ENCODE measurements around the gene RNF125. TPM values are rescaled to one million over a fixed set of nuclear protein-coding genes. Genes with fewer than 3 reads are reported as not detected.
"Not testable (repeated sequence)": the region's sequence is repeated elsewhere in the genome, so short reads cannot be mapped to it uniquely, and the experiment has no call there.

The RNF125 gene
- total RNA-seq, 2 donors from 2014 or later, result 12.0 to 21.3 TPM

GRCh38 chr18:32001141-32001540 lies 17.5 kb upstream of the RNF125 start:
- H3K4me1 Mint-ChIP-seq (ENCODE audit: low read depth in 2 of 2); H3K4me3 Mint-ChIP-seq; H3K27me3 Mint-ChIP-seq; DNase-seq (ENCODE audit: low spot score); H3K36me3 Mint-ChIP-seq; H3K9me3 Mint-ChIP-seq; ATAC-seq: not testable (repeated sequence)
- H3K27ac Mint-ChIP-seq, result peak overlapping the region in 1 of 2 donors; percentile 21

- not testable (repeated sequence) for H3K9me3 Mint-ChIP-seq; H3K4me3 Mint-ChIP-seq; H3K36me3 Mint-ChIP-seq; ATAC-seq; H3K27ac Mint-ChIP-seq; H3K27me3 Mint-ChIP-seq; DNase-seq (ENCODE audit: low spot score); H3K4me1 Mint-ChIP-seq (ENCODE audit: low read depth in 2 of 2)
Observed at GRCh38 chr18:32003822-32004221, 14.8 kb upstream of the RNF125 start.

DNA sequence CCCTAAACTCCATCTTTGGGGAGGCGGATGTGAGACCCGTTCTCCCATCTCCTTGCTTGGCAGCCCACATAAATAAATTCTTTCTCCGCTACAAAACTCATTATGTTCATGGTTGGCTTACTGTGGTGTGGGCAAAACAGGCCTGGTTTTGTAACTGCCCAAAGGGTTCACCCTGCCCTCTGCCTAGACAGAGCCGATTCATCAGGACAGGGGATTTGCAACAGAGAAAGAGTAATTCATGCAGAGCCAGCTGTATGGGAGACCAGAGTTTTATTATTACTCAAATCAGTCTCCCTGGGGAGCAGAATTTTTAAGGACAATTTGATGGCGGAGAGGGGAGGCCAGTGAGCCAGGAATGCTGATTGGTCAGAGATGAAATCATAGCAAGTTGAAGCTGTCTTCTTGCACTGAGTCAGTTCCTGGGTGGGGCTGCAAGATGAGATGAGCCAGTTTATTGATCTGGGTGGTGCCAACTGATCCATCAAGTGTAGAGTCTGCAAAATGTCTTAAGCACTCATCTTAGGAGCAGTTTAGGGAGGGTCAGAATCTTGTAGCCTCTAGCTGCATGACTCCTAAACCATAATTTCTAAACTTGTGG lies 8.4 kb upstream of the RNF125 start:
- ATAC-seq, result no peak
- Mint-ChIP-seq H3K27ac (peak overlapping the region in 1 of 2 donors; percentile 28), H3K4me1 (ENCODE audit: low read depth in 2 of 2) (peaks cover 8 to 9% of the 10 kb centered on the region in 2 donors), H3K36me3 (no peaks in the 10 kb centered on the region), H3K27me3 (no peaks in the 10 kb centered on the region), H3K4me3 (no peak overlapping the region), H3K9me3 (no peaks in the 10 kb centered on the region)
- DNase-seq (ENCODE audit: low spot score), result no peak

DNA sequence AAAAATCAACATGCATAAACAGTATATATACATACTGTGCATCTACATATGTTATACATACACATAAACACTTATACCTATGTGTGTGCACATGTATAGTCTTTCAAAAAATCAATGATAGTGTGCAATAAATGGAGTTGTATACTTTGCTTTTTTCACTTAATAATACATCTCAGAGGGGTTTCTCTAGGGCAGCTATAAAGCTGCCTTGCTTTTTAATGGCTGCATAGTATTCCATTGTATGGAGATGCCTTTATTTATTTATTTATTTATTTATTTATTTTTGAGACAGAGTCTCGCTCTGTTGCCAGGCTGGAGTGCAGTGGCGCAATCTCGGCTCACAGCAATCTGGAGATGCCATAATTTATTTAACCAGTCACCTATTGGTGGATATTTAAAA lies 7.4 kb upstream of the RNF125 start:
- H3K27me3 Mint-ChIP-seq, result no peaks in the 10 kb centered on the region
- ATAC-seq (no peak), DNase-seq (ENCODE audit: low spot score) (no peak)
- peaks cover 12 to 13% of the 10 kb centered on the region in 2 donors for H3K4me1 Mint-ChIP-seq (ENCODE audit: low read depth in 2 of 2)
- no peaks in the 10 kb centered on the region for H3K36me3 Mint-ChIP-seq
- H3K27ac Mint-ChIP-seq, result no peak overlapping the region
- H3K4me3 Mint-ChIP-seq, result no peak overlapping the region
- no peaks in the 10 kb centered on the region for H3K9me3 Mint-ChIP-seq

- peak overlapping the region; percentile 99 for H3K4me3 Mint-ChIP-seq
- no peaks in the 10 kb centered on the region for H3K9me3 Mint-ChIP-seq
- ATAC-seq, result peak; percentile 21 to 37
- H3K36me3 Mint-ChIP-seq, result no peaks in the 10 kb centered on the region
- peak overlapping the region; percentile 76 to 94 for H3K27ac Mint-ChIP-seq
- H3K27me3 Mint-ChIP-seq, result no peaks in the 10 kb centered on the region
- H3K4me1 Mint-ChIP-seq (ENCODE audit: low read depth in 2 of 2), result peaks cover 36% of the 10 kb centered on the region in 2 donors
- peak; percentile 69 for DNase-seq (ENCODE audit: low spot score)
Observed at GRCh38 chr18:32019251-32019948, 775 bp downstream of the RNF125 start.

GRCh38 chr18:32019949-32020625 lies 1.5 kb downstream of the RNF125 start:
- peak; percentile 74 for DNase-seq (ENCODE audit: low spot score)
- Mint-ChIP-seq H3K4me1 (ENCODE audit: low read depth in 2 of 2) (peaks cover 39% of the 10 kb centered on the region in 2 donors), H3K4me3 (peak overlapping the region; percentile 99), H3K27ac (peak overlapping the region; percentile 76 to 94)
- H3K9me3 Mint-ChIP-seq, H3K36me3 Mint-ChIP-seq, H3K27me3 Mint-ChIP-seq: not testable (repeated sequence)
- ATAC-seq, result peak; percentile 42 to 49

DNA sequence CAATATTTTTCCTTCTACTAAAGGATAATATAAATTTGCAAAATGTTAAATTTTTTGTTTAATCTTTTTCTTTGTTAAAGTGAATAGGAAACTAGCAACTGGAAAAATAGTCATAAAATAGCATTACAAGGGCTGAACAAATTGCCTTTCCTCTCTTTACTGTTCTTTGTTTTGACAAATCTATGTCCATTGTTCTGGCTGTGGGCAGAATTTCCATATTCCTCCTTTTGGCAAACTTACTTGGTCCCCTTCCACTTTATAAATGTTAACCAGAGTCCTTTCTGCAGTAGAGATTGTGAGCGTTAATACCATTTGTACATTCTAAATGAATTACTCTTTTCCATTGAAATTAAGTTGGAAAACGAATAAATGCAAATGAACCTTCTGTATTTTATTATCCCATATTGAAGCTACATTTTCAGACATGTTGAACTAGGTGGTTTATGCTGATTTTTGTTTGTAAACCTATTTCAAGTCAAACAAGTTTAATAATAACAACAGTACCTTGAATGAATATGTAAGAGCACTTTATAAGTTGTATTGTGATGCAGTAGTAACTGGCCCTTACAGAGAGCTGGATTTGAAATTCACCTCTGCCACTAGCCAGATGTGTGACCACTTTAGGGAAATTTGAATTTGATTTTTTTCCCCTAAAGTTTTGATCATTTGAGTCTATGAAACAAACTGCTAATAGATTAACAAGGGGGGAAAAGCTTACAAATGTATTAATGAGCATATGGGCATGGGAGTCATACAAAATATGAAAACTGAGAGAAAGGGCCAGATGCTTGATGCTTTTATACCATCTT lies 3.3 kb downstream of the RNF125 start:
- Mint-ChIP-seq H3K4me1 (ENCODE audit: low read depth in 2 of 2) (peaks cover 45 to 50% of the 10 kb centered on the region in 2 donors), H3K27ac (peak overlapping the region; percentile 67 to 71), H3K4me3 (peak overlapping the region; percentile 99), H3K27me3 (no peaks in the 10 kb centered on the region), H3K36me3 (no peaks in the 10 kb centered on the region), H3K9me3 (no peaks in the 10 kb centered on the region)
- DNase-seq (ENCODE audit: low spot score), result no peak
- no peak for ATAC-seq

- Mint-ChIP-seq H3K4me1 (ENCODE audit: low read depth in 2 of 2) (peaks cover 51 to 53% of the 10 kb centered on the region in 2 donors), H3K4me3 (peak overlapping the region; percentile 73), H3K27me3 (no peaks in the 10 kb centered on the region), H3K27ac (peak overlapping the region; percentile 72 to 86), H3K9me3 (no peaks in the 10 kb centered on the region), H3K36me3 (no peaks in the 10 kb centered on the region)
- ATAC-seq, result no peak
- DNase-seq (ENCODE audit: low spot score), result no peak
Observed at GRCh38 chr18:32025744-32026143, 7.1 kb downstream of the RNF125 start.

DNA sequence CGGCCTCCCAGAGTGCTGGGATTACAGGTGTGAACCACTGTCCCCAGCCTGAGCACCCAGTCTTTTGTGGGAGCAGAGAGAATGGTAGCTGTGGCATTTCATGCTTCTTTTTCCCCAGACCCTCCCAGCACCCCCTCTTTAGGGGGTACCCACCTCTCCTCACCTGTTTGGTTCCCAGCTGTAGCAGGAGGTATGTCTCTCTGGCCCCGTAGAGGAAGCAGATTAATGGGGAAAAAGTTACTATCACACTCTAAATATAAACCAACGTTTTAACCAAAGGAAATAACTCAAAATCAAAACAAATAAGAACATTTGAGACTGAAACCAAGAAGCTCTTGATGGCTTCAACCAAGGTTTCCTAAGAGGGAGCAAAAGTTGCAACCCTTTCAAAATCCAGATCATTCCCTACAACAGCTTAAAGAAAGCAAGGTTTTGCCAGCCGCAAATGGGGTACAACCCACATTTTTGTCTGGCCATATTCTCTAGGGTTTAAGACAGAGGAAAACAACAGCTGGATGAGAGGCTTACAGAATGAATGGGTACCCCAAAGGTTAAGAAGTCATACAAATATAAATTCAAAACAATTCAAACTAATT lies 8.0 kb downstream of the RNF125 start:
- no peaks in the 10 kb centered on the region for H3K9me3 Mint-ChIP-seq
- no peak for ATAC-seq
- no peak for DNase-seq (ENCODE audit: low spot score)
- H3K4me3 Mint-ChIP-seq, result peak overlapping the region; percentile 70
- H3K27ac Mint-ChIP-seq, result peak overlapping the region; percentile 72 to 86
- H3K36me3 Mint-ChIP-seq, result no peaks in the 10 kb centered on the region
- H3K27me3 Mint-ChIP-seq, result no peaks in the 10 kb centered on the region
- peaks cover 51 to 56% of the 10 kb centered on the region in 2 donors for H3K4me1 Mint-ChIP-seq (ENCODE audit: low read depth in 2 of 2)

DNA sequence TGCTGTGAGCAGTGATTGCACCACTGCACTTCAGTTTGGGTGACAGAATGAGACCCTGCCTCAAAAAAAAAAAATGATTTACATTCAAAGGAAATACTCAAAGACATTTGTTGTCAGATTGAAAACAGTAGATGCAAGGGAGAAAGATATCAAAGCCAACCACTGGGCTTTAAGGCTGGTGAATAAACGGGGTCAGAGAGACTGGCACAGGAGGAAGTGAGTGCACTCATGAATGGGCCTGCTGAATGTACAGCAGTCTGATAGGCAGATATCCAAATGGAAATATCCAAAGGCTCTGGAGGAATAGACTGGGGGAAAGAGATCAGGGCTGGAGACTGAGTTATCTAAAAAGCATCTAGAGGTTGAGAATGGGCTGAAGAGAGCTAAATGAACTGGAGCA lies 10.9 kb downstream of the RNF125 start:
- DNase-seq (ENCODE audit: low spot score) (no peak), ATAC-seq (peak; percentile 54 to 61)
- no peaks in the 10 kb centered on the region for H3K36me3 Mint-ChIP-seq
- H3K4me1 Mint-ChIP-seq (ENCODE audit: low read depth in 2 of 2), result peaks cover 53 to 66% of the 10 kb centered on the region in 2 donors
- H3K4me3 Mint-ChIP-seq, result peak overlapping the region; percentile 32
- H3K9me3 Mint-ChIP-seq, result no peaks in the 10 kb centered on the region
- peak overlapping the region; percentile 31 to 86 for H3K27ac Mint-ChIP-seq
- no peaks in the 10 kb centered on the region for H3K27me3 Mint-ChIP-seq

GRCh38 chr18:32032609-32033008 lies 14.0 kb downstream of the RNF125 start:
- Mint-ChIP-seq H3K4me1 (ENCODE audit: low read depth in 2 of 2) (peaks cover 64 to 71% of the 10 kb centered on the region in 2 donors), H3K4me3 (peak overlapping the region; percentile 32), H3K27me3 (no peaks in the 10 kb centered on the region), H3K9me3 (no peaks in the 10 kb centered on the region), H3K27ac (peak overlapping the region; percentile 33 to 66), H3K36me3 (no peaks in the 10 kb centered on the region)
- no peak for ATAC-seq
- DNase-seq (ENCODE audit: low spot score), result no peak

DNA sequence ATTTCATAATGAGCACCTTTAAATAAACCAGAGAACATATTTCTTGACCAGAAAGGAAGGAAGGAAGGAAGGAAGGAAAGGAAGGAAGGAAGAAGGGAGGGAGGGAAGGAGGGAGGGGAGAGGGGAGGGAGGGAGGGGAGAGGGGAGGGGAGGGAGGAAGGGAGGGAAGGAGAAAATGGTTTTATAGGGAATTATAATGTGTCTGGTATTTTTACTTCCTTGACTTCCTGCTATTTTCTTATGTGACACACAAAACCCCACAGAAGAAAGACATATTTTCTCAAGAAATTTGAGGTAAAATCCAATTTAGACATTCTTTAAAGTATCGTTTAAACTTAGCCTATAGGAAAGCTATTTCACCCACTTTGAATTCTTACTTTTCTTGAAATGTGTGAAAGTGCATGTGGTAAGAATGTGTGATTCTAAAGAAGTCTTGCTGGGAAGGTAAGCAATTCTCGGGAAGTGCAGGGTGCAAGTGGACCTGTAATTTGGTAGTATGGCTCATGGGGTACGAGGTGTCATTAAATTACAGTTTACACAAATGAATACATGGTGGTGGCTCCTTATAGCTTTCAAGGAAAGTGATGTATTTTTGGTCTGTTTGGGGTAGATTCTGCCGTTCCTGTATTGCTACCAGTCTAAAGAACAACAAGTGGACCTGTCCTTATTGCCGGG lies 18.0 kb downstream of the RNF125 start:
- DNase-seq (ENCODE audit: low spot score), result no peak
- Mint-ChIP-seq H3K4me3 (peak overlapping the region; percentile 79), H3K27me3 (no peaks in the 10 kb centered on the region), H3K4me1 (ENCODE audit: low read depth in 2 of 2) (peaks cover 65 to 77% of the 10 kb centered on the region in 2 donors), H3K36me3 (peaks cover 7% of the 10 kb centered on the region), H3K27ac (peak overlapping the region; percentile 85 to 94), H3K9me3 (peaks cover 3% of the 10 kb centered on the region)
- peak; percentile 76 to 79 for ATAC-seq

DNA sequence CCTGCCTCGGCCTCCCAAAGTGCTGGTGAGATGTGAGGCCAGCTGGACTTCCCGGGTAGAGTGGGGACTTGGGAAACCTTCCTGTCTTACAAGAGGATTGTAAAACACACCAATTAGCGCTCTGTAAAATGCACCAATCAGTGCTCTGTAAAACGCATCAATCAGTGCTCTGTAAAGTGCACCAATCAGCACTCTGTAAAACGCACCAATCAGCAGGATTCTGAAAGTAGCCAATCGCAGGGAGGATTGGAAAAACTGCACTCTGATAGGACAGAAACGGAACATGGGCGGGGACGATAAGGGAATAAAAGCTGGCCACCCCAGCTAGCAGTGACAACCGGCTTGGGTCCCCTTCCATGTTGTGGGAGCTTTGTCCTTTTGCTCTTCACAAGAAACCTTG lies 19.0 kb downstream of the RNF125 start:
- Mint-ChIP-seq H3K4me1 (ENCODE audit: low read depth in 2 of 2) (peaks cover 68 to 81% of the 10 kb centered on the region in 2 donors), H3K4me3 (peak overlapping the region; percentile 79), H3K36me3 (peaks cover 7% of the 10 kb centered on the region), H3K9me3 (peaks cover 3% of the 10 kb centered on the region), H3K27me3 (no peaks in the 10 kb centered on the region), H3K27ac (peak overlapping the region; percentile 85 to 94)
- no peak for DNase-seq (ENCODE audit: low spot score)
- ATAC-seq, result no peak

Data from natural killer cell treated with Interleukin-12 subunit alpha and Interleukin-12 subunit beta and Interleukin-15 and Interleukin-18, amount 100 ng/mL, for 72 hours (primary cell).